OCI-LY1 (cell line): ENCODE data around the gene APLN.

Experiments used
- H2AFZ ChIP-seq: fragments of 200-600 bp; sonication (generic), shearing (Covaris generic); 2 replicates; pipeline ENCODE4 v1.6.0; 2014; ENCODE audit warnings: antibody characterized with exemption, mild to moderate bottlenecking, low read length
- H3F3A ChIP-seq: fragments of 200-600 bp; sonication (generic), shearing (Covaris generic); 2 replicates; pipeline ENCODE4 v1.6.0; 2014; ENCODE audit warnings: mild to moderate bottlenecking, antibody characterized with exemption, low read length, moderate library complexity; ENCODE audit not compliant: insufficient read depth
- H3K27ac ChIP-seq: fragments of 200-600 bp; sonication (generic); 2 replicates; pipeline ENCODE4 v1.5.1; 2014; ENCODE audit warnings: low read length, mixed run types, mild to moderate bottlenecking, low read depth; ENCODE audit not compliant: poor library complexity, severe bottlenecking
- H3K27me3 ChIP-seq: fragments of 200-600 bp; sonication (generic); 2 replicates; pipeline ENCODE4 v1.6.0; 2014; ENCODE audit warnings: antibody characterized with exemption, mild to moderate bottlenecking, low read length, moderate library complexity; ENCODE audit not compliant: insufficient read depth
- H3K36me3 ChIP-seq: fragments of 200-600 bp; sonication (generic); 2 replicates; pipeline ENCODE4 v1.6.1; 2014; ENCODE audit warnings: mild to moderate bottlenecking, antibody characterized with exemption, low read length, moderate library complexity, mixed read lengths; ENCODE audit not compliant: insufficient read depth
- H3K4me1 ChIP-seq: fragments of 200-600 bp; sonication (generic); 2 replicates; pipeline ENCODE4 v1.5.1; 2014; ENCODE audit warnings: mild to moderate bottlenecking, low read length, moderate library complexity; ENCODE audit not compliant: insufficient read depth, severe bottlenecking
- H3K4me2 ChIP-seq: fragments of 200-600 bp; sonication (generic), shearing (Covaris generic); 2 replicates; pipeline ENCODE4 v1.6.1; 2014; ENCODE audit warnings: low read length
- H3K4me3 ChIP-seq: fragments of 200-600 bp; sonication (generic); 2 replicates; pipeline ENCODE4 v1.5.1; 2014; ENCODE audit warnings: low read length, low read depth, mild to moderate bottlenecking, mixed read lengths; ENCODE audit not compliant: poor library complexity, severe bottlenecking
- H3K79me2 ChIP-seq: fragments of 200-600 bp; shearing (Covaris generic); 2 replicates; pipeline ENCODE4 v1.6.1; 2016; ENCODE audit warnings: mixed run types, low read length, mixed read lengths; ENCODE audit not compliant: insufficient read depth
- H3K9ac ChIP-seq: fragments of 200-600 bp; sonication (generic), shearing (Covaris generic); 2 replicates; pipeline ENCODE4 v1.6.1; 2014; ENCODE audit warnings: mild to moderate bottlenecking, low read length, mixed read lengths
- H3K9me2 ChIP-seq: fragments of 200-600 bp; sonication (generic), shearing (Covaris generic); 2 replicates; pipeline ENCODE4 v1.6.1; 2014; ENCODE audit warnings: low read depth, mild to moderate bottlenecking, low read length, mixed read lengths
- H3K9me3 ChIP-seq: fragments of 200-600 bp; shearing (Covaris generic); 2 replicates; pipeline ENCODE4 v1.6.1; 2014; ENCODE audit warnings: low read length, mixed read lengths
- H4K20me1 ChIP-seq: fragments of 200-600 bp; sonication (generic), shearing (Covaris generic); 2 replicates; pipeline ENCODE4 v1.6.0; 2016; ENCODE audit warnings: mild to moderate bottlenecking, low read length; ENCODE audit not compliant: insufficient read depth
- CTCF ChIP-seq: fragments of 200-600 bp; sonication (generic), shearing (Covaris generic); IDR thresholded peaks from 2 replicates; pipeline ENCODE4 v1.5.1; 2017; ENCODE audit warnings: mild to moderate bottlenecking, antibody characterized with exemption, low read length, moderate library complexity, mixed read lengths
- EZH2 ChIP-seq: fragments of 200-600 bp; sonication (generic), shearing (Covaris generic); IDR thresholded peaks from 2 replicates; pipeline ENCODE4 v1.8.0; 2017; ENCODE audit warnings: borderline replicate concordance, mixed run types, mild to moderate bottlenecking, antibody characterized with exemption, low read length, moderate library complexity, mixed read lengths

The APLN gene

GRCh38 chrX:129618997-129619396 is 35.8 kb downstream of the APLN start:
- no peaks in the 10 kb centered on the region for H3K79me2 ChIP-seq
- H3K4me2 ChIP-seq: no peak overlapping the region
- no peak overlapping the region for H3K27ac ChIP-seq
- no peak overlapping the region for H3K9ac ChIP-seq
- no peaks in the 10 kb centered on the region for H3K9me3 ChIP-seq
- H2AFZ ChIP-seq: no peak overlapping the region
- no peaks in the 10 kb centered on the region for H3K9me2 ChIP-seq
- H3K27me3 ChIP-seq: no peaks in the 10 kb centered on the region
- no peaks in the 10 kb centered on the region for H3K36me3 ChIP-seq
- TF ChIP-seq EZH2: no peak
- no peak for TF ChIP-seq CTCF
- no peaks in the 10 kb centered on the region for H4K20me1 ChIP-seq
- H3K4me1 ChIP-seq: no peaks in the 10 kb centered on the region
- H3K4me3 ChIP-seq: no peak overlapping the region
- H3F3A ChIP-seq: no peaks in the 10 kb centered on the region

GRCh38 chrX:129617420-129617819 is 37.3 kb downstream of the APLN start:
- TF ChIP-seq CTCF (no peak), EZH2 (no peak)
- Histone ChIP-seq H3K9ac (no peak overlapping the region), H4K20me1 (no peaks in the 10 kb centered on the region), H2AFZ (no peak overlapping the region), H3K27ac (no peak overlapping the region), H3K36me3 (no peaks in the 10 kb centered on the region), H3K9me3 (no peaks in the 10 kb centered on the region), H3K4me3 (no peak overlapping the region), H3F3A (no peaks in the 10 kb centered on the region), H3K79me2 (no peaks in the 10 kb centered on the region), H3K9me2 (no peaks in the 10 kb centered on the region), H3K27me3 (no peaks in the 10 kb centered on the region), H3K4me2 (no peak overlapping the region), H3K4me1 (no peaks in the 10 kb centered on the region)

GRCh38 chrX:129614481-129615255 is 40.1 kb downstream of the APLN start:
- Histone ChIP-seq H3K9me3 (no peaks in the 10 kb centered on the region), H3K9me2 (no peaks in the 10 kb centered on the region), H3K27ac (no peak overlapping the region), H3K36me3 (no peaks in the 10 kb centered on the region), H3K4me3 (no peak overlapping the region), H2AFZ (no peak overlapping the region), H3K4me1 (no peaks in the 10 kb centered on the region), H3K79me2 (no peaks in the 10 kb centered on the region), H3K9ac (no peak overlapping the region), H3F3A (no peaks in the 10 kb centered on the region), H4K20me1 (no peaks in the 10 kb centered on the region), H3K27me3 (no peaks in the 10 kb centered on the region), H3K4me2 (no peak overlapping the region)
- no peak for TF ChIP-seq EZH2
- TF ChIP-seq CTCF: no peak
